ENCODE measurements around the gene PANK3.
A peak's percentile ranks its signal among the peaks of the same experiment; 100 is the strongest.
"Not testable (repeated sequence)": the region's sequence is repeated elsewhere in the genome, so short reads cannot be mapped to it uniquely, and the experiment has no call there.

The PANK3 gene

GRCh38 chr5:168592014-168592368, 12.8 kb upstream of the PANK3 start:
- DNase-seq (ENCODE audit: low spot score), result no peak

DNA sequence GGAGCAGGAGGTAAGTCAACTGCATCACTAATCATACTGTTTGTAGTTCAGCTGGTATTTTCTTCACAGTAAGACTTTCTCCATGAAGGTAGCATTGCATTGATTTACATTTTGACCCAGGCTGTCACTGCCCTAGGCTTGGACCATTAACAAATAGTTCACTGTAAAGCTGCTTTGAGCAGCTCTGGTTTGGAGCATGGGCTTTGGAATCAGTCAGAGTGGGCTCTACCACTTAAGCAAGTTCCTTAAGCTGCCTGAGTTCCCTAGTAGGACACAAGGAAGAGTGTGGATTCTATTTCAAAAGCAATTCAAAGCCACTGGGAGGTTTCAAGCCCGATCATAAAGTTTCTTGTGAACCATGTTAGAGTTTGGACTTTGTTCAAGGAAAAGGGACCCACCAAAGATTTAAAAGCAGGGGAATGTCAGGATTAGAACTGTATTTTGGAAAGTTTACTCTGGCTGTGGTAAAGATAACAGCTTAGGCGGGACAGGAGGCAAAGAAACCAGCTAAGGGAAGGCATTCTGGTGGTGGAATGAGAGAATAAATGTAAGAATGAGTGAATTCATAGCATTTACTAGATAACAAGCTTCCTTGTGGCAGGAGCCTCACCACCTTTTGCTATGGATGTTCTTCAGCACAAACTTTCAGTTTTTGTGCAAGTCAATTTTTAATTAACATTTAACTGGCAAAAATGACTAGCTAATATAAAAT, 12.3 kb upstream of the PANK3 start:
- no peak for DNase-seq (ENCODE audit: low spot score)

DNA sequence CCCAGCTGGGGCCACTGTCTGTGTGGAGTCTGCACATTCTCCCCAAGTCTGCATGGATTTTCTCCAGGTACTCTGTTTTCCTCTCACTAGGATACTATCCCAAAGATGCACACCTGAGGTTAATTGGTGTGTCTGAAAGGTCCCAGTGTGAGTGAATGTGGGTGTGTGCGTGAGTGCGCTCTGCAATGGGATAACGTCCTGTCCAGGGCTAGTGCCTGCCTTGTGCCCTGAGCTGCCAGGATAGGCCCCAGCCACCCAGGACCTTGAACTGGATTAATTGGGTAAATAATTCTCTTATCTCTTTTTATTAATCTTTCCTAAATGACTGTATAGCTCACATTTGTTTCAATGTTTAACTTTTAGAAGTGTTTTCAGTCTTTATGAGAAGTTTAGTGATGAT, 11.5 kb upstream of the PANK3 start:
- DNase-seq (ENCODE audit: low spot score), result no peak

- DNase-seq (ENCODE audit: low spot score), result no peak
Measured at GRCh38 chr5:168587987-168588386, 8.8 kb upstream of the PANK3 start.

GRCh38 chr5:168585119-168585856, 6.1 kb upstream of the PANK3 start:
- no peak for DNase-seq (ENCODE audit: low spot score)

- no peak for DNase-seq (ENCODE audit: low spot score)
Measured at GRCh38 chr5:168583742-168584482, 4.7 kb upstream of the PANK3 start.

DNA sequence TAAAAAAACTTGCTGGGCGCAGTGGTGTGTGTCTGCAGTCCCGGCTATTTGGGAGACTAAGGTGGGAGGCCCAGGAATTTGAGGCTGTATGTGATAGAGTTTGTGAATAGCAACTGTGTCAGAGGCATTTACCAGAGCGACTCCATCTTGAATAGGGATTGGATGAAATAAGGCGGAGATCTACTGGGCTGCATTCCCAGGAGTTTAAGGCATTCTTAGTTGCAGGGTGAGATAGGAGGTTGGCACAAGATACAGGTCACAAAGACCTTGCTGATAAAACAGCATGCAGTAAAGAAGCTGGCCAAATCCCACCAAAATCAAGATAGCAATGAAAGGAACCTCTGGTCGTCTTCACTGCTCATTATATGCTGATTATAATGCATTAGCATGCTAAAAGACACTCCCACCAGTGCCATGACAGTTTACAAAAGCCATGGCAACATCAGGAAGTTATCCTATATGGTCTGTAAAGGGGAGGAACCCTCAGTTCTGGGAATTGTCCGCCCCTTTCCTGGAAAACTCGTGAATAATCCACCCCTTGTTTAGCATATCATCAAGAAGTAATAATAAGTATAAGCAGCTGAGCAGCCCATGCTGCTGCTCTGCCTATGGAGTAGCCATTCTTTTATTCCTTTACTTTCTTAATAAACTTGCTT, 1.8 kb upstream of the PANK3 start:
- DNase-seq (ENCODE audit: low spot score), result peak; percentile 13

- DNase-seq (ENCODE audit: low spot score), result no peak
Measured at GRCh38 chr5:168580227-168580508, 1.0 kb upstream of the PANK3 start.

- peak; percentile 95 for DNase-seq (ENCODE audit: low spot score)
Measured at GRCh38 chr5:168579488-168580226, 489 bp upstream of the PANK3 start.

GRCh38 chr5:168578006-168578405, 1.2 kb downstream of the PANK3 start:
- peak; percentile 13 for DNase-seq (ENCODE audit: low spot score)

GRCh38 chr5:168575391-168576372, 3.5 kb downstream of the PANK3 start:
- DNase-seq (ENCODE audit: low spot score), result peak; percentile 17

- DNase-seq (ENCODE audit: low spot score), result not testable (repeated sequence)
Measured at GRCh38 chr5:168574156-168574555, 5.0 kb downstream of the PANK3 start.

DNA sequence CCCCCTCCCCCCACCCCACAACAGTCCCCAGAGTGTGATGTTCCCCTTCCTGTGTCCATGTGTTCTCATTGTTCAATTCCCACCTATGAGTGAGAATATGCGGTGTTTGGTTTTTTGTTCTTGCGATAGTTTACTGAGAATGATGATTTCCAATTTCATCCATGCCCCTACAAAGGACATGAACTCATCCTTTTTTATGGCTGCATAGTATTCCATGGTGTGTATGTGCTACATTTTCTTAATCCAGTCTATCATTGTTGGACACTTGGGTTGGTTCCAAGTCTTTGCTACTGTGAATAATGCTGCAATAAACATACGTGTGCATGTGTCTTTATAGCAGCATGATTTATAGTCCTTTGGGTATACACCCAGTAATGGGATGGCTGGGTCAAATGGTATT, 5.5 kb downstream of the PANK3 start:
- not testable (repeated sequence) for DNase-seq (ENCODE audit: low spot score)

DNA sequence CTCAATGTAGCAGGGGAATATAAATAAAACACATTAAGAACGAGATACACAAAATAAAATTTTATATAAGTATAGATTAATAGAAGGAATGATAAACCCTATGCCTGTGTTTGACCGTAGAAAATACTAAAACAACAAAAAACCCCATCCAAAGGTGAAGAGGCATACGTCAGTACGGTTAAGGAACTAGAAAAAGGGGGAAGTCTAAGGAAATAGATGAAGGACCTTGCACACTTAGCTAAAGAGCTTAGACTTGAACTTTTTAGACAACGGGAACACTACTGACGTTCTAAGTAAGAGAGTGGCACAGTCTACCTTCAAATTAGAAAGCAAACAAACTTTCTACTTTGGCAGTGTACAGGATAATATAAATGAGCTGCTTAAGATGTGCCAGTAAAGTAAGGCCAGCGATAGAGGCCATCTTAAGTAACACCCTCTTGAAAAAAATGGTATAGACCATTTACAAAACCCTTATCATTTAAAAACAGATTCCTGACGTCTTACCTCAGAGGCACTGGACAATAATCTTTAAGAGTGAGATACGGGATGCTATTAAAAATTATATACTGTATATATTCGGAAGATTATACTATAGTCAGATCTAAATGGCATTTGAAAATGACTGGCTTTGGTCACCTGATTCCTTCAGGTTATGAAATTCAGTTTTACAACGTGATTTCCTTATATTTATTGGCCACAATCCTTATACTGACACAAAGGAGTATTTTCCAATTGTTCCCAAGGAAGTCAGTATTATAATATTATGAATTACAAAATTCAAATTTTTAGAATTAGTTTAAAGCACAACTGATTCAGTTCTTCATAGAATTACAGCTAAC, 8.5 kb downstream of the PANK3 start:
- DNase-seq (ENCODE audit: low spot score), result peak; percentile 79

- DNase-seq (ENCODE audit: low spot score), result no peak
Measured at GRCh38 chr5:168568738-168569137, 10.4 kb downstream of the PANK3 start.

DNA sequence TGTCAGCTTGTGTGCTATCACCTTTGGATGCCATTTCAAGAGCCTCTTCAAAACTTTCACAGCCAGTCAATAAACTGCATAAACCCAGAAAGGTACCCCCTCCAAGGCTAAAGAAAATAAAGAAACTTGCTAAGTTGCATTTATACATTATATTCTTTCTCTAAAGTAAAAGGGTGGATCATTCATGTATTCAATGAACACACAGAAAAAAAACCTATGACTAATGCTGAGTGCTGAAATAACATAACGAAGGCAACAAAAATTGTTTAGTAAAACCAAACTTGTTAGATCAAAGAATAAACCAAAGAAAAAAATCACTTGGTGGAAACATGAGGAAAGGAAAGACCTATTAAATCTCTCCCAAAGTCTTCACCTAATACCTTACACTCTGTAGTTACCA, 15.2 kb downstream of the PANK3 start:
- no peak for DNase-seq (ENCODE audit: low spot score)

DNA sequence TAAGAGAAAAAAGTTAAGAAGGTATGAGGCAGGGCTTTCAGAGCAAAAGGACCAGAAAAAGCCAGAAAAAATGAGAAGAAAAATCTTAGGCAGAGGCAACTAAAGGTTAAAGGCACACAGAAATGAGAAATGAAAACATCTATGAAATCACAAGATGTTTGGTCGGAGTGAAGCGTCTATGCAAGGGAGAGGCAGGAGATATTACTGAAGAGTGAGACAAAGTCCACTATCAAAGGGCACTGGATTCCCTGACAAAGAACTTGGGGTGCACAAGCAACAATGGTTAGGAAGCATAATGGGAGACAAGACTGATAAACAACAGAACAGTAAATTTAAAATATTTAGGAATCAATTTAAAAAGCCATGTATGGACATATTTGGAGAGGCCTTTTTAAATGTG, 16.9 kb downstream of the PANK3 start:
- DNase-seq (ENCODE audit: low spot score), result no peak

GRCh38 chr5:168557389-168557788, 21.8 kb downstream of the PANK3 start:
- DNase-seq (ENCODE audit: low spot score), result no peak

DNA sequence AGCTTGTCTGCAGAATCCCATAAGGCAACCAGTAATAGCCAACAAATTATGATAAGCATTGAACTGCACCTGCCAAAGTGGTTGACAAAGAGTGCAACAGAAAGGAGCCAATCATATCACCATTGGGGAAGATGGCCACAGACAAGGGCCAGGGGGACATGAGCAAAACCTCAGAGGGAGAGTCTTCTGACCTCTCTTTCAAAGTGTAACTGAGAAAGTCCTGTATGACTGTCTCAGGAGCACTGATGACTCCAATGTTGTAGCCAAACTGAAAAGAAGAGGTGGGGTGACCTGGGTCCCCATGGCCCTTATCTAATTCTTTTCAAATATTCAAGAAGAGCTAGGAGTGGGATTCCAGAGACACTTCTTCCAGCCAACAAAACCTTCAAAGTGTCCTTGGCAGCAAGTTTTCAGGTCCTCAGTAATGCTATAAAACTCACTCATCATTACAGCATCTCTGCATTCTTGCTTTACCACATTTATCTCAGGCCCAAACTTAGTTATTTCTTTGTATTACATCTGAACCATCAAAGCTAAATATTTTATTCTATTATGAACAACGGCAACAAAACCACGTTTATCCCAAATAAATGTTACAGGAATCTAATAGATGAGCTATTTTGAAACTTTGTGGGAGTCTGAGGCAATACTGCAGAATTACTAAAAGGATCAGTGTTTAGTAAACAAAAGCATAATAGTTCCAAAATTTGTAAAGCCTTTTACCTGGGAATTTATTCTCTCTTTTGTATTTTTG, 25.6 kb downstream of the PANK3 start:
- no peak for DNase-seq (ENCODE audit: low spot score)

All from hematopoietic multipotent progenitor cell treated with erythropoietin and hydrocortisone succinate and interleukin-3 and kit ligand, for 15 days (in vitro differentiated cells).